Mesothelial cell of epicardium (in vitro differentiated cells): Measurements from ENCODE around the gene MACROD2. TPM values are rescaled to one million over a fixed set of nuclear protein-coding genes. Genes with fewer than 3 reads are reported as not detected.

Experiments used
- DNase-seq, 2 experiments: peaks; one replicate each; pipeline ENCODE4 v3.0.0; 2021; ENCODE audit warnings: low spot score in 2 of 2; ENCODE audit not compliant: unreplicated experiment in 2 of 2
- H3K27ac Mint-ChIP-seq: 2 replicates; pipeline ENCODE4 v1.8.0; 2021; ENCODE audit warnings: mixed read lengths
- H3K27me3 Mint-ChIP-seq: 2 replicates; pipeline ENCODE4 v1.8.0; 2021; ENCODE audit warnings: low read depth, mixed read lengths
- H3K36me3 Mint-ChIP-seq: 2 replicates; pipeline ENCODE4 v1.8.0; 2021; ENCODE audit warnings: mixed read lengths
- H3K4me1 Mint-ChIP-seq: 2 replicates; pipeline ENCODE4 v1.8.0; 2021; ENCODE audit warnings: mixed read lengths
- H3K4me3 Mint-ChIP-seq: 2 replicates; pipeline ENCODE4 v1.8.0; 2021; ENCODE audit warnings: mild to moderate bottlenecking, moderate library complexity, mixed read lengths
- H3K9me3 Mint-ChIP-seq: 2 replicates; pipeline ENCODE4 v1.8.0; 2021; ENCODE audit warnings: mixed read lengths
- CTCF ChIP-seq: fragments of 200-600 bp; sonication (generic); IDR thresholded peaks from one replicate; pipeline ENCODE4 v1.5.0; 2021; ENCODE audit warnings: antibody characterized with exemption; ENCODE audit not compliant: unreplicated experiment
- total RNA-seq: library from RNA; stranded (reverse); gene quantifications from 3 replicates; pipeline ENCODE4 v1.2.1, GENCODE V29; 2021

Gene MACROD2
- total RNA-seq = 10.0 to 11.8 TPM (median 11.2 TPM) in 3 replicates

- peak within 1 kb of the TSS; percentile 89 for H3K4me3 Mint-ChIP-seq
These were observed at the start of gene MACROD2 for GRCh38 chr20:13995086-13995665. Gene MACROD2, plus strand, starts transcription at chr20:13995516.

GRCh38 chr20:13947719-13948118, 47.6 kb upstream of the MACROD2 start:
- DNase-seq = no peak
- no peak for TF ChIP-seq CTCF
- Mint-ChIP-seq H3K9me3 (peaks cover 11% of the 10 kb centered on the region), H3K36me3 (no peaks in the 10 kb centered on the region), H3K27ac (no peak overlapping the region), H3K27me3 (peaks cover 30% of the 10 kb centered on the region), H3K4me1 (no peaks in the 10 kb centered on the region), H3K4me3 (no peak overlapping the region)

More at GRCh38 chr20:13995086-13995665, at the start of gene MACROD2:
- peaks cover 27% of the 10 kb centered on the region for H3K9me3 Mint-ChIP-seq
- DNase-seq = peak; percentile 92 to 95
- H3K4me1 Mint-ChIP-seq = peaks cover 8% of the 10 kb centered on the region
- peaks cover 27% of the 10 kb centered on the region for H3K27me3 Mint-ChIP-seq
- H3K36me3 Mint-ChIP-seq = peaks cover 6% of the 10 kb centered on the region
- H3K27ac Mint-ChIP-seq = peak within 1 kb of the TSS; percentile 66
- no peak for TF ChIP-seq CTCF

- no peaks in the 10 kb centered on the region for H3K4me1 Mint-ChIP-seq
- no peak overlapping the region for H3K27ac Mint-ChIP-seq
- peaks cover 6% of the 10 kb centered on the region for H3K9me3 Mint-ChIP-seq
- TF ChIP-seq CTCF = no peak
- no peak for DNase-seq
- H3K36me3 Mint-ChIP-seq = no peaks in the 10 kb centered on the region
- H3K4me3 Mint-ChIP-seq = no peak overlapping the region
- peaks cover 12% of the 10 kb centered on the region for H3K27me3 Mint-ChIP-seq
These were observed 42.1 kb upstream of the MACROD2 start for GRCh38 chr20:13953227-13953626.

GRCh38 chr20:13960119-13960518, 35.2 kb upstream of the MACROD2 start:
- DNase-seq = no peak
- Mint-ChIP-seq H3K4me1 (peaks cover 2% of the 10 kb centered on the region), H3K9me3 (peaks cover 3% of the 10 kb centered on the region), H3K36me3 (no peaks in the 10 kb centered on the region), H3K4me3 (no peak overlapping the region), H3K27ac (no peak overlapping the region), H3K27me3 (peaks cover 2% of the 10 kb centered on the region)
- no peak for TF ChIP-seq CTCF

GRCh38 chr20:13960525-13960924, 34.8 kb upstream of the MACROD2 start:
- H3K9me3 Mint-ChIP-seq = peaks cover 3% of the 10 kb centered on the region
- no peak overlapping the region for H3K27ac Mint-ChIP-seq
- no peaks in the 10 kb centered on the region for H3K27me3 Mint-ChIP-seq
- no peak for TF ChIP-seq CTCF
- H3K4me3 Mint-ChIP-seq = no peak overlapping the region
- peaks cover 2% of the 10 kb centered on the region for H3K4me1 Mint-ChIP-seq
- DNase-seq = no peak
- H3K36me3 Mint-ChIP-seq = no peaks in the 10 kb centered on the region

GRCh38 chr20:13984211-13984610, 11.1 kb upstream of the MACROD2 start:
- no peak for TF ChIP-seq CTCF
- Mint-ChIP-seq H3K4me3 (no peak overlapping the region), H3K27ac (no peak overlapping the region), H3K9me3 (peaks cover 18% of the 10 kb centered on the region), H3K36me3 (no peaks in the 10 kb centered on the region), H3K27me3 (peaks cover 21% of the 10 kb centered on the region), H3K4me1 (no peaks in the 10 kb centered on the region)
- DNase-seq = no peak
